COLO668 (cell line): ENCODE data around the gene ABCC4.
"Not testable (repeated sequence)": the region's sequence is repeated elsewhere in the genome, so short reads cannot be mapped to it uniquely, and the experiment has no call there.

Experiments
- DNase-seq: peaks from one replicate; lab custom pipeline; 2025; ENCODE audit not compliant: unreplicated experiment; lab: John Stamatoyannopoulos, UW

Gene ABCC4

GRCh38 chr13:95229855-95230254 is 71.4 kb downstream of the ABCC4 start:
- no peak for DNase-seq

DNA sequence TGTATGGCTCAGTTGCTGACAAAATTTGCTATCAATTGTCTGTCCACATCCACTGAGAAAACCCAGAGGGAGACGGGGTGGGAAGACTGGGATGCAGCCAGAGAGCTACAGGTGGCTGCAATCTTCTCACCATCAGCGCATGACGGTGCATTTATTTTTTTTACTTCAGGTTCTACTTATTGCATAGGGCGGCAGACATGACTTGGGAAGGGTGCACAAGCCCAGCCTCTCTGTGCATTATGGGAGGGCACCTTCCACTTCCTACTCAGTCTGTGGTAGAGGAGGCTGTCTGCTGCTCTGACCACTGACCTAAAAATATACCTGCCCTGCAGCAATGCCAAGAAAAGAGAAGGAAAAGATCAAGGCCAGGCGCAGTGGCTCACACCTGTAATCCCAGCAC is 73.1 kb downstream of the ABCC4 start:
- DNase-seq, result no peak

DNA sequence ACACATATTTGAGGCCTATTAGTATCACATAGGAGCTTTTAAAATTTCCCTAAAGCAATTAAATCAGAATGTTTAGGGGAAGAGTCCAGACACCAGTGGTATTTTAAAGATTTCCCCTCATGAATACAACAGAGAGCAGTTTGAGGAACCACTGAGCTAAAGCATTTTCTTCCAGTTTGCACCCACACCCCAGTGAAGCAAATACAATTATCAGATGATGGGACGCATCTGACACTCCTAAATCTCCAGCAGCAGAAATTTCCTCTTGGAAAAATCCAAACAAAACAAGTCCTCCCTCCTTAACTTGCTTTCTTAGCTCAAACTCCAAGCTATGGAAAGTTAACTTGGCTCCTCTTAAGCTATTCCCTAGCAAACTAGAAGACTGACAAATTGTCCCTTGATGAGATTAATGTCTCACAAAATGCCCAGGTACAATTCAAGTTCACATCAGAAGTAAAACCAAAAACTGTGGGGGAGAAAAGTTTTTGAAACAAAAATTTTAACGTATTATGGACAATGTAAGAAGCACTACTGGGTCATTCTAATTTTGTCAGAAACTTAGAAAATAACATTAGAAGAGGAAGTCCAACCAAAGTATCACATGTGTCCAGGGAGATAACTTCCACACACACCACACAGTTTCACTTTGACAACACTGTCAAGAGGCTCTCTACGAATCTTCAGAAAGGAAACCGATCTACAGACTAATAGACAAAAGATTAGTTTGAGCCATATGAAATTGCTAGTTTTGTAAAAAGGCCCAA is 74.1 kb downstream of the ABCC4 start:
- DNase-seq, result no peak

GRCh38 chr13:95226476-95226875 is 74.8 kb downstream of the ABCC4 start:
- DNase-seq, result no peak

DNA sequence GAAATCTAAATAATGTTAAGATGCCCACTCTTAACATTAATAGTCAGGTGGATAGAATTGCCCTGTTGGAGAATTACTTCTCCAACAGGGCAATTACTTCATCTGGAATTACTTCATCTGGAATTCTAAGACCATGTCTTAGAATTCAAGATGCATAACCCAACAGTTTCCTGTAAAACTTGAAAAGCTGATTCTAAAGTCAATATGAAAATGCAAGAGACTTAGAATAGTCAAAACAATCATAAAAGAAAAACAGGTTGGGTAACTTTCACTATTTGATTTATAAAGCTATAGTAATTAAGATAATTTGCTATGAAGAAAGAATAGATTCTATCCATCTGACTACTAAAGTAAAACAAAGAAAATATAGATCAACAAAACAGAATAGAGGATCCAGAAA is 75.2 kb downstream of the ABCC4 start:
- no peak for DNase-seq

GRCh38 chr13:95224064-95224463 is 77.2 kb downstream of the ABCC4 start:
- DNase-seq, result no peak

- no peak for DNase-seq
These were observed 78.6 kb downstream of the ABCC4 start for GRCh38 chr13:95222733-95223018.

- no peak for DNase-seq
These were observed 79.1 kb downstream of the ABCC4 start for GRCh38 chr13:95221971-95222732.

- DNase-seq, result no peak
These were observed 80.6 kb downstream of the ABCC4 start for GRCh38 chr13:95220611-95221010.

DNA sequence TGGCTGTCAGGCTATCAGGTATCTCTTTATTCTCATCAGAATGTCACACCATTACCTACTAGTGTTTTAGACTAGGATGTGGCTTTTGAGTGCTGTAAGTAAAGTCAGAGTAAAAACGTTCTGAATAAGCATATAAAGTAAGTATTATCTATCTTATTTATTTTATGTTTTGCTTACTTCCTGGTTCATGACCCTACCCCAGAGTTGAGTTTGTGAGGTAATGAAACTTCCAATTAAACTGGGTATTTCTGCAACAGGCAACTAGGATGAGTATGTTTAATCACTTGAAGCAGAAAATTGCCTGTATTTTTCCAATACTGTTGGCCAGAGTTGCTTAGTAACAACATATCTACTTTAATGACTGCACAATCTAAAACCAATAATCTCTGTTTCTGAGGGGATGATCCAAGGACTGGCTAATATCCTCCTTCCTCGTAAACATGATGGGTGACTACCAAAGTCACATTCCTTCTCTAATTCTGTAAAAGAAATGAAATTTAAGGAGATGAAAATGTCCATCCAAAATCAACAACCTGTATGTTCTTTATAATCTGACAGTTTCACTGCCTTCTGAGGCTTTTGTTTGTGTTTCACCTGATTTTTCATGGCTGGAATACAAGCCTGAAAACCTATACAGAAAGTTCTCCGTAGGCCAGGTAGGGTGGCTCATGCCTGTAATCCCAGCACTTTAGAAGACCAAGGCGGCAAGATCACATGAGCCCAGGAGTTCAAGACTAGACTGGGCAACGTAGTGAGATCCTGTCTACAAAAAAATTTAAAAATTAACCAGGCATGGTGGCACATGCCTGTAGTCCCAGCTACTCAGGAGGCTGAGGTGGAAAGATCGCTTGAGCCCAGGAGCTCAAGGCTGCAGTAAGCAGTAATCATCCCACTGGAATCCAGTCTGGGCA is 83.1 kb downstream of the ABCC4 start:
- no peak for DNase-seq

DNA sequence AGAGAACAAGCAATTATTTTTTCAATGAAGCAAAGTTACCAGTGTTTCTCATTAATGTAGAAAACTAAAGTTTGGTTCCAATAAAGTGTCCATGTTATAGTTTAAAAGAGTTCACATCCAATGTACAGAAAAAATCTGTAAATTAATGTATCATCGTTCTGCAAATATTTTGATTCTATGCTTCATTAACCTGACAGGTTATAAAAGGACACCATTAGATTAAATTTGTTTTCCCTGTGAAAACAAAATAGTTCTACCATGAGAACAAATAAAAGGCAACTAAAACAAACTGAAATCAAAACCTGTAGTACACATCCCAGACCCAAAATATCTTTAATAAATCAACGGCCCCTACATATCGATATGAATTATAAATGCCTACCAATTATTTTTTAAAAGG is 85.1 kb downstream of the ABCC4 start:
- DNase-seq, result no peak

DNA sequence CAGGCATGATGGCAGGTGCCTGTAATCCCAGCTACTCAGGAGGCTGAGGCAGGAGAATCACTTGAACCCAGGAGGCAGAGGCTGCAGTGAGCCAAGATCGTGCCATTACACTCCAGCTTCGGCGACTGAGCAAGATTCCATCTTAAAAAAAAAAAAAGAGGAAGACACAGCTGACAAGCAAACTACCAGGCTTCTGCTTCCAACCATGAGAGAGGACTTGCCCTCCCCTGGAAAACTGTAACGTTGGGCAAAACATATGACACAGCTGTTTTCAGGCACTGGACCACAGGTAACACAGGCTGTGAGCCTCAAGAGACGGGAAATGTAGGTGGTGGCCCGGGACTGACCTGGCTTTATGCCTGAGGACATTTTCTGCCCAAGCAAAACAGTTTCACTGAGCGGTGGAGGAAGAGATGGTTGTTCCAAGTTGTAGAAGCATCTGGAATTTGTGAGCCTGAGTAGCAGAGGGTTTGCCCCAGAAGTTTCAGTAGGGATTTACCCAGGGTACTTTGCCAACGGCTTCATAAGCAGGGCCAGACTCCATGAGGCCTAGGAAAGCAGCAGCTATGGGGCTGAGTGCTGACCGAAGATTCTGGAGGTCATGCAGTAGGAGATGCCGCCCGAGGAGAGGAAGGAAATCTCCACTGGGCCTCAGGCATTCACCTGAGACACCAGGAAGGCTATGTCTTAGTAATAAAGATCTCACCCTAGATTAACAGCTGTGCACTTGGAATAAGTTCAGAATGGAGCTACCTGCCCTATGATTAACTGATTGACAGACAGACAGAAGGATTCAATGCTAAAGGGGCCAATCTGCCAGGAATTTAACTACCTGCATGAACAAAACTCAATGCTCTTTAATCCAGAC is 88.0 kb downstream of the ABCC4 start:
- no peak for DNase-seq

DNA sequence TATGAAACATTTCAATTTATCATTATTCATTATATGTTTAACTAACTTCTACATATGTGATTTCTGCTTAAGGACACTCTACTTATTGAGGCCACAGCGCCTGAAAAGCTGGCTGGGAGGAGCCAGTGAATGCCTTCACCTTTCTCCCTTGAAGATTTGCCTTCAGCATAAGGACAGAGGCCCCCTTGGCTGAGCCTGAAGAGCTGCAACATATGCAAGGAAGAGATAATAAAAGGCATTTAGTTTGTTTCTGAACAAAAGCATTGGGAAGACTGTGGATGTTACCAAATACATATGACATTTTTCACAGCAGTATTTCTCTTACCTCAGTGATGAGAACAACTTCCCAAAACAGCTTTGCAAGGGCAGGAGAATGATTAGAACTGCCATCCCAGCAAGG is 92.1 kb downstream of the ABCC4 start:
- no peak for DNase-seq

GRCh38 chr13:95207769-95208366 is 93.4 kb downstream of the ABCC4 start:
- DNase-seq, result no peak

GRCh38 chr13:95206116-95206515 is 95.1 kb downstream of the ABCC4 start:
- no peak for DNase-seq

DNA sequence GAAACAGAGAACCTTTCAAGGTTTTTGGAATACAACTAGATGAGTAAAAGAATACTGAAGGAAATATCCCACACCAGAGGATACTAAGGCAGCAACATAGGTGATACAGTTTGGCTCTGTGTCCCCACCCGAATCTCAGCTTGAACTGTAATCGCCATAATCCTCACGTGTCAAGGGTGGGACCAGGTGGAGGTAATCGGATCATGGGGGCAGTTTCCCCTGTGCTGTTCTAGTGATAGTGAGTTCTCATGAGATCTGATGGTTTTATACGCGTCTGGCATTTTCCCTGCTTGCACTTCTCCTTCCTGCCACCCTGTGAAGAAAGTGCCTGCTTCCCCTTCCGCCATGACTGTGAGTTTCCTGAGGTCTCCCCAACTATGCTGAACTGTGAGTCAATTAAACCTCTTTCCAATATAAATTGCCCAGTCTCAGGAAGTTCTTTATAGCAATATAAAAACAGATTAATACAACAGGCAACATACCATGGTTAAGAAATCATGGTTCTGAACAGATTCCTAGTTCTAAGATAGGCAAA is 97.0 kb downstream of the ABCC4 start:
- no peak for DNase-seq

- DNase-seq, result no peak
These were observed 99.2 kb downstream of the ABCC4 start for GRCh38 chr13:95201814-95202651.

DNA sequence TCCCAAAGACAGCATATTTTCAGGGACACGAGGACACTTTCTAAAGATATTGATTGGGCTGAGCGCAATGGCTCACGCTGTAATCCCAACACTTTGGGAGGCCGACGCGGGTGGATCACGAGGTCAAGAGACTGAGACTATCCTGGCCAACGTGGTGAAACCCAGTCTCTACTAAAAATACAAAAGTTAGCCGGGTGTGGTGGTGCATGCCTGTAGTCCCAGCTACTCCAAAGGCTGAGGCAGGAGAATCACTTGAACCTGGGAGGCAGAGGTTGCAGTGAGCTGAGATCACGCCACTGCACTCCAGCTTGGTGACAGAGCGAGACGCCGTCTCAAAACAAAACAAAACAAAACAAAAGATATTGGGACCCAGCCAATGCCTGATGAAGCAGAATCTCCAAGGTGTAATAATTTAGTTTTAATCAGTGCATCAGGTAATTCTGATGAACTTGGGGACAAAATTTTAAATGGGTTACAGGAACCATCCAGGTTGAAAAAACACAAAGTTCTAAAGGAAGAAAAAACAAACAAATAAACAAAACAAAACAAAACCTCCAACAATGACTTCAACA is 100.8 kb downstream of the ABCC4 start:
- not testable (repeated sequence) for DNase-seq

DNA sequence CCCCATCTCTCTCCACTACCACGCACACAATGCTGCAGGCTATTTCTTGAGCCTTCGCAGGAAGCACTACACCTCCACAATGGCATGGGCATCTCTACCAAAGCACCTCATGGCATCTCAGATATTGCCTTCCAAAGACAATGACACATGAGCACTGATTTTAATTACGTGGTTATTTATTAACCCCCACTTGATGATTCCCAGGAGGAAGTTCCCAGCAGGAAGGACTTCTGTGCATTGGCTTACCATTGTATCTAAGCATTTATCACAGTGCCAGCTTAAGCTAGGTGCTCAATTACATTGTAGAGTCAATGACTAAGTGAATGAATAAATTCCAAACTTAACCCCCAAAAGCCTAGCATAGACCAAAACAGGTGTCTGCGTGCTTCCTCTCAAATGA is 101.4 kb downstream of the ABCC4 start:
- DNase-seq, result no peak
